H9 (cell line): ENCODE data around the gene AKAP12. TPM values are rescaled to one million over a fixed set of nuclear protein-coding genes. Genes with fewer than 3 reads are reported as not detected.

Experiments
- DNase-seq: peaks from one replicate; pipeline ENCODE4 v3.0.0-alpha.2; 2017
- H2AFZ ChIP-seq: one replicate; pipeline ENCODE4 v1.6.1; 2013; ENCODE audit warnings: mild to moderate bottlenecking, low read length, control low read depth, moderate library complexity
- H2AK5ac ChIP-seq: 2 replicates; pipeline ENCODE4 v1.6.1; 2013; ENCODE audit warnings: low read length, control low read depth, mixed read lengths; ENCODE audit not compliant: insufficient read length
- H2BK120ac ChIP-seq: one replicate; pipeline ENCODE4 v1.6.1; 2013; ENCODE audit warnings: low read depth, mild to moderate bottlenecking, low read length, control low read depth, inconsistent platforms; ENCODE audit not compliant: poor library complexity, severe bottlenecking
- H2BK12ac ChIP-seq: 2 replicates; pipeline ENCODE4 v1.6.1; 2013; ENCODE audit warnings: low read length, control low read depth, mixed read lengths, low read depth; ENCODE audit not compliant: insufficient read length
- H2BK15ac ChIP-seq: 2 replicates; pipeline ENCODE4 v1.6.1; 2013; ENCODE audit warnings: low read depth, low read length, control low read depth
- H2BK20ac ChIP-seq: one replicate; pipeline ENCODE4 v1.6.1; 2013; ENCODE audit warnings: low read depth, mild to moderate bottlenecking, low read length, control low read depth, inconsistent platforms; ENCODE audit not compliant: poor library complexity, severe bottlenecking
- H2BK5ac ChIP-seq: 2 replicates; pipeline ENCODE4 v1.6.1; 2013; ENCODE audit warnings: low read length, control low read depth, mixed read lengths; ENCODE audit not compliant: insufficient read length
- H3K14ac ChIP-seq: 2 replicates; pipeline ENCODE4 v1.6.1; 2013; ENCODE audit warnings: low read length, control low read depth; ENCODE audit not compliant: insufficient read depth
- H3K18ac ChIP-seq: 2 replicates; pipeline ENCODE4 v1.6.1; 2013; ENCODE audit warnings: low read depth, mild to moderate bottlenecking, mixed read lengths, low read length, control low read depth; ENCODE audit not compliant: insufficient read length
- H3K23ac ChIP-seq: 2 replicates; pipeline ENCODE4 v1.6.1; 2013; ENCODE audit warnings: low read length, control low read depth, mixed read lengths, low read depth; ENCODE audit not compliant: insufficient read length
- H3K23me2 ChIP-seq: 2 replicates; pipeline ENCODE4 v1.6.1; 2013; ENCODE audit warnings: low read depth, mild to moderate bottlenecking, mixed read lengths, low read length, control low read depth; ENCODE audit not compliant: insufficient read length, poor library complexity, severe bottlenecking
- H3K27ac ChIP-seq: 2 replicates; pipeline ENCODE4 v1.5.1; 2013; ENCODE audit warnings: low read length, control low read depth, mixed read lengths, low read depth; ENCODE audit not compliant: insufficient read length
- H3K27me3 ChIP-seq: 2 replicates; pipeline ENCODE4 v1.6.1; 2013; ENCODE audit warnings: low read length, control low read depth, inconsistent platforms; ENCODE audit not compliant: insufficient read depth
- H3K4ac ChIP-seq: 2 replicates; pipeline ENCODE4 v1.6.1; 2013; ENCODE audit warnings: low read depth, mild to moderate bottlenecking, control low read depth, inconsistent platforms, low read length, moderate library complexity
- H3K4me1 ChIP-seq: 2 replicates; pipeline ENCODE4 v1.6.1; 2013; ENCODE audit warnings: low read length, control low read depth, inconsistent platforms; ENCODE audit not compliant: insufficient read depth
- H3K4me2 ChIP-seq: 2 replicates; pipeline ENCODE4 v1.6.1; 2013; ENCODE audit warnings: low read length, control low read depth, mixed read lengths; ENCODE audit not compliant: insufficient read length, insufficient read depth
- H3K56ac ChIP-seq: 2 replicates; pipeline ENCODE4 v1.6.1; 2013; ENCODE audit warnings: low read depth, mild to moderate bottlenecking, mixed read lengths, low read length, control low read depth; ENCODE audit not compliant: insufficient read length
- H3K79me1 ChIP-seq: 2 replicates; pipeline ENCODE4 v1.6.1; 2013; ENCODE audit warnings: low read depth, mild to moderate bottlenecking, moderate library complexity, low read length, control low read depth, inconsistent platforms; ENCODE audit not compliant: insufficient read depth, poor library complexity, severe bottlenecking
- H3K79me2 ChIP-seq: 2 replicates; pipeline ENCODE4 v1.6.1; 2013; ENCODE audit warnings: low read length, control low read depth, inconsistent platforms; ENCODE audit not compliant: insufficient read depth
- H3K9ac ChIP-seq: 2 replicates; pipeline ENCODE4 v1.6.1; 2013; ENCODE audit warnings: low read length, control low read depth, mixed read lengths; ENCODE audit not compliant: insufficient read length; ENCODE audit errors: extremely low read depth
- H3K9me3 ChIP-seq: one replicate; pipeline ENCODE4 v1.6.1; 2013; ENCODE audit warnings: low read depth, low read length, inconsistent platforms; ENCODE audit not compliant: control insufficient read depth
- H3T11ph ChIP-seq: one replicate; pipeline ENCODE4 v1.6.1; 2013; ENCODE audit warnings: mild to moderate bottlenecking, low read length, control low read depth, inconsistent platforms
- H4K20me1 ChIP-seq: one replicate; pipeline ENCODE4 v1.6.1; 2013; ENCODE audit not compliant: control insufficient read depth, insufficient read length, insufficient read depth
- H4K5ac ChIP-seq: 2 replicates; pipeline ENCODE4 v1.6.1; 2013; ENCODE audit warnings: low read depth, mild to moderate bottlenecking, mixed read lengths, low read length, control low read depth; ENCODE audit not compliant: insufficient read length
- H4K8ac ChIP-seq: replicated peaks from 2 replicates; pipeline ENCODE4 v1.6.1; 2013; ENCODE audit warnings: low read length, control low read depth, mixed read lengths, low read depth; ENCODE audit not compliant: insufficient read length
- H4K91ac ChIP-seq: 2 replicates; pipeline ENCODE4 v1.6.1; 2013; ENCODE audit warnings: low read depth, mild to moderate bottlenecking, moderate library complexity, mixed read lengths, low read length, control low read depth; ENCODE audit not compliant: insufficient read length
- H3K27ac Mint-ChIP-seq, 3 experiments: 2 replicates in 2 of 3; 3 replicates in 1 of 3; pipeline ENCODE4 v1.8.0; 2020 to 2021; ENCODE audit warnings: mixed read lengths in 3 of 3, mild to moderate bottlenecking in 1 of 3, moderate library complexity in 1 of 3
- H3K27me3 Mint-ChIP-seq: 2 replicates; pipeline ENCODE4 v1.8.0; 2021; ENCODE audit warnings: low read depth, mild to moderate bottlenecking, moderate library complexity, mixed read lengths
- H3K36me3 Mint-ChIP-seq, 3 experiments: 2 replicates in 2 of 3; 3 replicates in 1 of 3; pipeline ENCODE4 v1.8.0; 2020 to 2021; ENCODE audit warnings: low read depth in 3 of 3, mixed read lengths in 3 of 3; ENCODE audit not compliant: insufficient read depth in 1 of 3
- H3K4me1 Mint-ChIP-seq, 2 experiments: 2 replicates each; pipeline ENCODE4 v1.8.0; 2020; ENCODE audit warnings: mixed read lengths in 2 of 2
- H3K4me3 Mint-ChIP-seq, 2 experiments: 2 replicates in 1 of 2; 3 replicates in 1 of 2; pipeline ENCODE4 v1.8.0; 2020 to 2021; ENCODE audit warnings: mild to moderate bottlenecking in 2 of 2, mixed read lengths in 2 of 2, moderate library complexity in 1 of 2
- H3K9me3 Mint-ChIP-seq, 2 experiments: 2 replicates in 1 of 2; 3 replicates in 1 of 2; pipeline ENCODE4 v1.8.0; 2020; ENCODE audit warnings: mild to moderate bottlenecking in 2 of 2, mixed read lengths in 2 of 2, moderate library complexity in 1 of 2
- CTCF ChIP-seq: fragments of 200-600 bp; sonication (generic); conservative IDR thresholded peaks from 3 replicates; pipeline ENCODE4 v1.8.0; 2021; ENCODE audit warnings: antibody characterized with exemption, mild to moderate bottlenecking
- WGBS: extraction: QIAGEN DNeasy Blood & Tissue Kit; methylation state at CpG from one replicate; pipeline ENCODE4 v1.1.7; 2013; ENCODE audit warnings: missing lambda C conversion rate, low lambda C conversion rate, mixed read lengths; ENCODE audit not compliant: insufficient read length; ENCODE audit errors: extremely low coverage; 5-methylcytosine and 5-hydroxymethylcytosine counted together
- total RNA-seq: library from RNA; stranded (reverse); gene quantifications from 2 replicates; pipeline ENCODE4 v1.2.1, GENCODE V29; 2021

AKAP12 gene
- total RNA-seq, 1 experiment from 2014 or later: 52.3 TPM

GRCh38 chr6:151384151-151384550, 144.4 kb downstream of the AKAP12 start:
- Histone ChIP-seq H3K79me2 (peaks cover 13% of the 10 kb centered on the region; the same call in 1 of the 2 replicates), H3K4me2 (no peak overlapping the region), H2BK120ac (no peak overlapping the region), H3K18ac (no peak overlapping the region), H2BK12ac (no peak overlapping the region), H4K91ac (no peak overlapping the region), H3K14ac (no peak overlapping the region), H3T11ph (no peak overlapping the region), H2AFZ (no peak overlapping the region), H3K79me1 (peaks cover 5% of the 10 kb centered on the region), H3K4me1 (peaks cover 2% of the 10 kb centered on the region; the same call in 1 of the 2 replicates), H3K23ac (no peak overlapping the region), H3K9ac (no peak overlapping the region), H4K5ac (no peak overlapping the region), H3K56ac (no peak overlapping the region), H3K9me3 (no peaks in the 10 kb centered on the region), H3K27me3 (no peaks in the 10 kb centered on the region), H2BK15ac (no peak overlapping the region), H4K20me1 (no peaks in the 10 kb centered on the region), H3K27ac (no peak overlapping the region), H2AK5ac (no peak overlapping the region), H2BK5ac (no peak overlapping the region), H4K8ac (no peak overlapping the region), H3K23me2 (peaks cover under 1% of the 10 kb centered on the region), H2BK20ac (no peak overlapping the region), H3K4ac (no peak overlapping the region)
- no CpG with 5 or more reads among the region's 5 CpGs for WGBS
- Mint-ChIP-seq H3K9me3 (no peaks in the 10 kb centered on the region), H3K4me1 (peaks cover 14 to 21% of the 10 kb centered on the region in 2 experiments), H3K27ac (no peak overlapping the region), H3K4me3 (no peak overlapping the region), H3K27me3 (no peaks in the 10 kb centered on the region), H3K36me3 (peaks cover 0 to 10% (median 2%) of the 10 kb centered on the region in 3 experiments; a peak in 3 of 7 replicates)
- no peak for DNase-seq
- no peak for TF ChIP-seq CTCF
